ENCODE measurements around the gene ZSCAN22.

Gene ZSCAN22

GRCh38 chr19:58379246-58379645, 52.5 kb downstream of the ZSCAN22 start:
- TF ChIP-seq CTCF (IDR thresholded peaks at IDR 0.05; ENCODE audit: borderline replicate concordance, insufficient read depth, low read depth, low read length) = no peak
- H3K4me3 ChIP-seq (ENCODE audit: low read depth, low read length) = no peak overlapping the region

GRCh38 chr19:58380037-58380661, 53.4 kb downstream of the ZSCAN22 start:
- no peak for TF ChIP-seq CTCF (IDR thresholded peaks at IDR 0.05; ENCODE audit: borderline replicate concordance, insufficient read depth, low read depth, low read length)
- H3K4me3 ChIP-seq (ENCODE audit: low read depth, low read length) = peak overlapping the region; percentile 78

DNA sequence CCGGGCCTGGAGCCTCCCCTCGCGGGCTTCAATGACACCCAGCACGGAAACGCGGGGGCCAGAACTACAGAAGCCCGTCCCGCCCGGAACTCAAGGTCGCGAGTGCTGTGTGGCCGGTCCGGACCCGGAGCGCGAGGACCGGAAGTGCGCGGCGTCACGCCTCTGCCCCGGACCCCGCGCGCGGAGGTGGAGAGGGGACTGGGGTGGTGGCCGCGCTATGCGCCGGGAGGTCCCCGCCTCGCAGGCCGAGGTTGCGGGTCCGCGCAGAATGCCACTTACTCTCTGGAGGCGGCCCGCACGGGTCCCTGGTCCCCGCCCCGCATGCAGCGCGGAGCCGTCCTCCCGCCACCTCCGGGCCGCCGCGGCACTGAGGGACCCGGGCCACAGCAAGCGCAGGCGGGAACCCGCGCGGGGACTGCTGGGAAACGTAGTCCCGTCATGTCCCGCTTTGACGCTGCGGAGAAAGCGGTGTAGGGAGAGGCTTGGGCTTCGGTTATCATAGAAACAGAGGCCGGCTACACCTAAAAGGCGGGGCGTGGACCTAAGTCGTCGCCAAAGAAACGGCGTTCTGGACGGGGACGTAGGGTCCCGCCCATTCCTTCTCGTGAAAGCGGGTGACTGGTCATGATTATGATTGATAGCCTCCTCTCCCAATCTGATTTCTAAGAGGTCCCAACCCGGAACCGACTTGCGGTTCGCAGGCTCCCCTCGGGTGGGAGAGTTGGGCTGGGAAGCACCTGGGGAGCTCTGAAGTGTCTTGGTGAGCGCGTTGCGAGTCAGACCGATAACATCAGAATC, 54.1 kb downstream of the ZSCAN22 start, which contains the start of gene ZNF837:
TSS of gene ZNF837 (minus strand) at position 369 of the 798 bp plus-strand sequence. CDS start 11,698 bp downstream, outside the sequence.
- no peak for TF ChIP-seq CTCF (IDR thresholded peaks at IDR 0.05; ENCODE audit: borderline replicate concordance, insufficient read depth, low read depth, low read length)
- peak within 1 kb of the TSS; percentile 78 for H3K4me3 ChIP-seq (ENCODE audit: low read depth, low read length)

DNA sequence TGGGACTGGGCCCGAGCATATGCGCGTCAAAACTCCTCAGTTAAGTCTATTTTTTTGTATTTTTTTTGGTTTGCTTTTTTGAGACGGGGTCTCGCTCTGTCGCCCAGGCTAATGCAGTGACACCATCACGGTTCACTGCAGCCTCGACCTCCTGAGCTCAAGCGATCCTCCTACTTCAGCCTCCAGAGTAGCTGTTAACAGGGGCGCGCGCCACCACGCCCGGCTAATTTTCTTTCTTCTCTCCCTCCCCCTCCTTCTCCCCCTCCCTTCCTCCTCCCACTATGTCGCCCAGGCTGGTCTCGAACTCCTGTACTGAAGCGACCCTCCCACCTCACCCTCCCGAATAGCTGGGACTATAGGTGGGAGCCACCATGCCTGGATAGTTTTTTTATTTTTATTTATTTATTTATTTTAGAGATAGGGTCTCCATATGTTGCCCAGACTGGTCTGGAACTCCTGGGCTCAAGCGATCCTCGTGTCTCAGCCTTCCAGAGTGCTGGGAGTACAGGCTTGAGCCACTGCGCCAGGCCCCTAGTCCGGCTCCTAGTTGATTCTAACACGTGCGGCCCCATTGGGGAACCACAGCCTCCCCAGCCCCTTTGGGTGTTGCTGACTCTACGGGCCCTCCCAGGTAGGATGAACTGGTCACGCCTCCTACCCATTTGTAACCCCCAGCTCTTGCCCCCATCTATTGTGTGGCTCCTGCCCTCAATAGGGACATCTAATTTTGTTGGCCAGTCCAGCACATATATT, 54.8 kb downstream of the ZSCAN22 start:
- H3K4me3 ChIP-seq (ENCODE audit: low read depth, low read length) = peak overlapping the region; percentile 55
- no peak for TF ChIP-seq CTCF (IDR thresholded peaks at IDR 0.05; ENCODE audit: borderline replicate concordance, insufficient read depth, low read depth, low read length)

DNA sequence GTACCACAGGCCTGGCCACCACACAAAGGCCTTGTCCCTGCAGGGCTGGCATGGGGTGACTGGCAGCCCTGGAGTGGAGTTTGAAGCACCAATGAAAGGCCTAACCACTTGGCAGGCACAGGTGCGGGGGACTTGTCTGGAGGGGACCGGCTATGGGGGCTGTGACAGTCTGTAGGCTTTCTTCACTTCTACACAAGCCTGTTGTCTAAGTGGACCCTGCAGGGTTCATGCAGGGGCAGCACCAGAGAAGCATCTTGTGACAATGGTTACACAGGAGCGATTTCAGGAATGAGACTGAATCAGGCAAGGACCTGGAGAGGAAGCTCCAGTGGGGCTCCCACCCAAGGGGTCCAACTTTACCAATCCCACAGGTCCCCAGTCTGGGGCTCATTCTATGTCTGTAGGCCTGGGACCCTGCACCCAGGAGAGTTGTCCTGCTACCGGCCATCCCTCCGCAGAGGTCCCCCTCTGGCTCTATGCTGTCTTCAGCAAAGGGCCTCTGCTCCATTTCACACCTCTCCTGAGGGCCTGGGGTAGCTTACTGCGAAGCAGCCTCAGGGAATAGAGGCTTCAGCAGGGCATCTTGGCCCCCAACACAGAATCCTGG, 56.3 kb downstream of the ZSCAN22 start:
- TF ChIP-seq CTCF (IDR thresholded peaks at IDR 0.05; ENCODE audit: borderline replicate concordance, insufficient read depth, low read depth, low read length) = no peak
- H3K4me3 ChIP-seq (ENCODE audit: low read depth, low read length) = no peak overlapping the region

DNA sequence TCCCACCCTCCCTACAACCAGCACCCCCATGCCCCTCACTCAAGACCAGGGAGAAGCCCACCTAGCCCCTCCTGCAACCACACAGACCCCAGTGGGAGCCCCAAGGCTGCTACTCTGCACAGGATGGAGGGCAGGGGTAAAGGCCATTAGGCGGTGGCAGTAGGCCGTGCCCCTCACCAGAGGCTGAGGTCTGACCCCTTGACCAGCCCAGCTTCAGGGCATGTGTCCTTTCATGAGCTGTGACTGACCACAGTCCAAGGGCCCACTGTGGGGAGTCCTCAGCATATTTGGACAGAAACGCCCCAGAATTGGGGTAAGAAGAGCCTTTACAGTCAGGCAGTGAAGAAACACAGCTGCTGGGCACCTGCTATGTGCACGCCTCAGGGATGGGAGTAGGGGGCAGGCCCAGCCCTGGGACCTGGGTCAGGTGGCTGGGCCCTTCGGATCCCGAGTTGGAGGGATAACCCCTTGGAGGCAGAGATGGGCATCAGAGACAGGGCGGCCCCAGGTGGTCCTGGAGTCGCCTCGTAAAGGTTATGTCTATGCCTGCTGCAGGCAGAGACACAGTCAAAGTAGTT, 58.6 kb downstream of the ZSCAN22 start:
- no peak for TF ChIP-seq CTCF (IDR thresholded peaks at IDR 0.05; ENCODE audit: borderline replicate concordance, insufficient read depth, low read depth, low read length)
- H3K4me3 ChIP-seq (ENCODE audit: low read depth, low read length) = peak overlapping the region; percentile 65
